GM12878 (cell line): ENCODE data around the gene POU2F1.

Experiments
- ETV6 ChIP-seq, 2 experiments: fragments of 450-650 bp in 1 of 2; IDR thresholded peaks in 1 of 2; conservative IDR thresholded peaks in 1 of 2; 2 replicates each; pipeline ENCODE4 v1.6.1; 2014; ENCODE audit warnings: antibody characterized with exemption in 1 of 2, borderline replicate concordance in 1 of 2, low read depth in 1 of 2, mild to moderate bottlenecking in 1 of 2, moderate library complexity in 1 of 2
- EZH2 ChIP-seq: IDR thresholded peaks from 2 replicates; pipeline ENCODE4 v1.6.1; 2012; ENCODE audit warnings: low read depth, mild to moderate bottlenecking, control low read depth, inconsistent platforms, low read length, borderline replicate concordance; ENCODE audit not compliant: control insufficient read depth
- HDAC2 ChIP-seq: fragments of 200-600 bp; sonication (generic); IDR thresholded peaks from 2 replicates; pipeline ENCODE4 v1.6.1; 2017
- JUNB ChIP-seq: IDR thresholded peaks from 2 replicates; pipeline ENCODE4 v1.6.1; 2016; ENCODE audit warnings: antibody characterized with exemption, mild to moderate bottlenecking
- JUND ChIP-seq: IDR thresholded peaks from 2 replicates; pipeline ENCODE4 v1.6.1; 2012; ENCODE audit warnings: low read depth, mild to moderate bottlenecking, low read length, improper control_type of control experiment, moderate library complexity
- KAT2A ChIP-seq: conservative IDR thresholded peaks from 2 replicates; pipeline ENCODE4 v1.6.1; 2011; ENCODE audit warnings: low read depth, low read length; ENCODE audit not compliant: control insufficient read depth
- MYC ChIP-seq: IDR thresholded peaks from 2 replicates; pipeline ENCODE4 v1.6.1; 2011; ENCODE audit warnings: mild to moderate bottlenecking, low read length, moderate library complexity, inconsistent platforms; ENCODE audit not compliant: insufficient read depth, insufficient replicate concordance, insufficient read length, severe bottlenecking
- POLR2A ChIP-seq: IDR thresholded peaks from 2 replicates; pipeline ENCODE4 v1.6.1; 2011; ENCODE audit warnings: low read depth, mild to moderate bottlenecking, low read length
- SMC3 ChIP-seq: IDR thresholded peaks from 2 replicates; pipeline ENCODE4 v1.6.1; 2011; ENCODE audit warnings: low read length, improper control_type of control experiment, borderline replicate concordance
- TF ChIP-seq, protein P1 (sequence below): fragments of 450-650 bp; IDR thresholded peaks from 2 replicates; pipeline ENCODE4 v1.6.1; 2017; ENCODE audit warnings: mild to moderate bottlenecking, moderate library complexity
- TF ChIP-seq, protein P2 (sequence below): IDR thresholded peaks from 2 replicates; pipeline ENCODE4 v1.6.1; 2011; ENCODE audit warnings: low read depth, low read length, improper control_type of control experiment, borderline replicate concordance
- TF ChIP-seq, protein P3 (sequence below), 3 experiments: IDR thresholded peaks in 2 of 3; conservative IDR thresholded peaks in 1 of 3; 2 replicates each; pipeline ENCODE4 v1.5.1; 2011; ENCODE audit warnings: low read depth in 3 of 3, low read length in 3 of 3, mild to moderate bottlenecking in 3 of 3, control low read depth in 2 of 3, moderate library complexity in 2 of 3, inconsistent platforms in 1 of 3, mixed read lengths in 1 of 3; ENCODE audit not compliant: control insufficient read depth in 2 of 3, insufficient read depth in 1 of 3; ENCODE audit errors: extremely low read depth in 1 of 3
- TF ChIP-seq, protein P4 (sequence below): IDR thresholded peaks from 2 replicates; pipeline ENCODE4 v1.6.1; 2011; ENCODE audit warnings: mild to moderate bottlenecking, low read depth, low read length, moderate library complexity; ENCODE audit not compliant: insufficient replicate concordance
- TF ChIP-seq, protein P5 (sequence below): IDR thresholded peaks from 2 replicates; pipeline ENCODE4 v1.6.1; 2011; ENCODE audit warnings: borderline replicate concordance, low read depth, mild to moderate bottlenecking, moderate library complexity, low read length; ENCODE audit not compliant: insufficient read depth, poor library complexity, severe bottlenecking

DNA sequence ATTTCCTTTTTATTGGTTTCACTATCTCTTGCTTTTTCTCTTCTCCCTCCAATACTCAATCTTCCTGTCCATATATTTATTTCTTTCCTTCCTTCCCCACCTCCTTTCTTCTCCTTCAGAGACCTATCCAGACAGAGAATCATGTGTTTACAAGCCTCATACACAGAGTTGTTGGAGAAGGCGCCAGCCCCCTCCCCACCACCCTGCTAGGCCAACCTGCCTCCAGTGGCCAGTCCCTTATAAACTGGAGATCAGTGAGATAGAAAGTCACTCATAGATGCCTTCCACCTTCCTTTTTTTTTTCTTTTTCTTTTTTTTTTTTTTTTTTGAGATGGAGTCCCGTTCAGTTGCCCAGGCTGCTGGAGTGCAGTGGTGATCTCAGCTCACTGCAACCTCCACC, 244.3 kb downstream of the POU2F1 start:
- TF ChIP-seq, protein P1, sequence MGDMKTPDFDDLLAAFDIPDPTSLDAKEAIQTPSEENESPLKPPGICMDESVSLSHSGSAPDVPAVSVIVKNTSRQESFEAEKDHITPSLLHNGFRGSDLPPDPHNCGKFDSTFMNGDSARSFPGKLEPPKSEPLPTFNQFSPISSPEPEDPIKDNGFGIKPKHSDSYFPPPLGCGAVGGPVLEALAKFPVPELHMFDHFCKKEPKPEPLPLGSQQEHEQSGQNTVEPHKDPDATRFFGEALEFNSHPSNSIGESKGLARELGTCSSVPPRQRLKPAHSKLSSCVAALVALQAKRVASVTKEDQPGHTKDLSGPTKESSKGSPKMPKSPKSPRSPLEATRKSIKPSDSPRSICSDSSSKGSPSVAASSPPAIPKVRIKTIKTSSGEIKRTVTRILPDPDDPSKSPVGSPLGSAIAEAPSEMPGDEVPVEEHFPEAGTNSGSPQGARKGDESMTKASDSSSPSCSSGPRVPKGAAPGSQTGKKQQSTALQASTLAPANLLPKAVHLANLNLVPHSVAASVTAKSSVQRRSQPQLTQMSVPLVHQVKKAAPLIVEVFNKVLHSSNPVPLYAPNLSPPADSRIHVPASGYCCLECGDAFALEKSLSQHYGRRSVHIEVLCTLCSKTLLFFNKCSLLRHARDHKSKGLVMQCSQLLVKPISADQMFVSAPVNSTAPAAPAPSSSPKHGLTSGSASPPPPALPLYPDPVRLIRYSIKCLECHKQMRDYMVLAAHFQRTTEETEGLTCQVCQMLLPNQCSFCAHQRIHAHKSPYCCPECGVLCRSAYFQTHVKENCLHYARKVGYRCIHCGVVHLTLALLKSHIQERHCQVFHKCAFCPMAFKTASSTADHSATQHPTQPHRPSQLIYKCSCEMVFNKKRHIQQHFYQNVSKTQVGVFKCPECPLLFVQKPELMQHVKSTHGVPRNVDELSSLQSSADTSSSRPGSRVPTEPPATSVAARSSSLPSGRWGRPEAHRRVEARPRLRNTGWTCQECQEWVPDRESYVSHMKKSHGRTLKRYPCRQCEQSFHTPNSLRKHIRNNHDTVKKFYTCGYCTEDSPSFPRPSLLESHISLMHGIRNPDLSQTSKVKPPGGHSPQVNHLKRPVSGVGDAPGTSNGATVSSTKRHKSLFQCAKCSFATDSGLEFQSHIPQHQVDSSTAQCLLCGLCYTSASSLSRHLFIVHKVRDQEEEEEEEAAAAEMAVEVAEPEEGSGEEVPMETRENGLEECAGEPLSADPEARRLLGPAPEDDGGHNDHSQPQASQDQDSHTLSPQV, result no peak
- TF ChIP-seq HDAC2 (no peak), ETV6 (conservative IDR thresholded peaks at IDR 0.05 in 1 of 2, IDR thresholded peaks at IDR 0.05 in 1 of 2; ENCODE audit: borderline replicate concordance in 1 of 2, low read depth in 1 of 2) (no peak), KAT2A (no peak), MYC (no peak), SMC3 (no peak), POLR2A (no peak), JUNB (no peak), JUND (no peak), EZH2 (no peak)
- TF ChIP-seq, protein P2, sequence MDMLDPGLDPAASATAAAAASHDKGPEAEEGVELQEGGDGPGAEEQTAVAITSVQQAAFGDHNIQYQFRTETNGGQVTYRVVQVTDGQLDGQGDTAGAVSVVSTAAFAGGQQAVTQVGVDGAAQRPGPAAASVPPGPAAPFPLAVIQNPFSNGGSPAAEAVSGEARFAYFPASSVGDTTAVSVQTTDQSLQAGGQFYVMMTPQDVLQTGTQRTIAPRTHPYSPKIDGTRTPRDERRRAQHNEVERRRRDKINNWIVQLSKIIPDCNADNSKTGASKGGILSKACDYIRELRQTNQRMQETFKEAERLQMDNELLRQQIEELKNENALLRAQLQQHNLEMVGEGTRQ, result no peak
- TF ChIP-seq, protein P3, sequence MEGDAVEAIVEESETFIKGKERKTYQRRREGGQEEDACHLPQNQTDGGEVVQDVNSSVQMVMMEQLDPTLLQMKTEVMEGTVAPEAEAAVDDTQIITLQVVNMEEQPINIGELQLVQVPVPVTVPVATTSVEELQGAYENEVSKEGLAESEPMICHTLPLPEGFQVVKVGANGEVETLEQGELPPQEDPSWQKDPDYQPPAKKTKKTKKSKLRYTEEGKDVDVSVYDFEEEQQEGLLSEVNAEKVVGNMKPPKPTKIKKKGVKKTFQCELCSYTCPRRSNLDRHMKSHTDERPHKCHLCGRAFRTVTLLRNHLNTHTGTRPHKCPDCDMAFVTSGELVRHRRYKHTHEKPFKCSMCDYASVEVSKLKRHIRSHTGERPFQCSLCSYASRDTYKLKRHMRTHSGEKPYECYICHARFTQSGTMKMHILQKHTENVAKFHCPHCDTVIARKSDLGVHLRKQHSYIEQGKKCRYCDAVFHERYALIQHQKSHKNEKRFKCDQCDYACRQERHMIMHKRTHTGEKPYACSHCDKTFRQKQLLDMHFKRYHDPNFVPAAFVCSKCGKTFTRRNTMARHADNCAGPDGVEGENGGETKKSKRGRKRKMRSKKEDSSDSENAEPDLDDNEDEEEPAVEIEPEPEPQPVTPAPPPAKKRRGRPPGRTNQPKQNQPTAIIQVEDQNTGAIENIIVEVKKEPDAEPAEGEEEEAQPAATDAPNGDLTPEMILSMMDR (IDR thresholded peaks at IDR 0.05 in 2 of 3, conservative IDR thresholded peaks at IDR 0.05 in 1 of 3; ENCODE audit: control insufficient read depth in 2 of 3, extremely low read depth in 1 of 3, insufficient read depth in 1 of 3, low read depth in 3 of 3, low read length in 3 of 3), result no peak
- TF ChIP-seq, protein P4, sequence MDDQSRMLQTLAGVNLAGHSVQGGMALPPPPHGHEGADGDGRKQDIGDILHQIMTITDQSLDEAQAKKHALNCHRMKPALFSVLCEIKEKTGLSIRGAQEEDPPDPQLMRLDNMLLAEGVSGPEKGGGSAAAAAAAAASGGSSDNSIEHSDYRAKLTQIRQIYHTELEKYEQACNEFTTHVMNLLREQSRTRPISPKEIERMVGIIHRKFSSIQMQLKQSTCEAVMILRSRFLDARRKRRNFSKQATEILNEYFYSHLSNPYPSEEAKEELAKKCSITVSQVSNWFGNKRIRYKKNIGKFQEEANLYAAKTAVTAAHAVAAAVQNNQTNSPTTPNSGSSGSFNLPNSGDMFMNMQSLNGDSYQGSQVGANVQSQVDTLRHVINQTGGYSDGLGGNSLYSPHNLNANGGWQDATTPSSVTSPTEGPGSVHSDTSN, result no peak
- TF ChIP-seq, protein P5, sequence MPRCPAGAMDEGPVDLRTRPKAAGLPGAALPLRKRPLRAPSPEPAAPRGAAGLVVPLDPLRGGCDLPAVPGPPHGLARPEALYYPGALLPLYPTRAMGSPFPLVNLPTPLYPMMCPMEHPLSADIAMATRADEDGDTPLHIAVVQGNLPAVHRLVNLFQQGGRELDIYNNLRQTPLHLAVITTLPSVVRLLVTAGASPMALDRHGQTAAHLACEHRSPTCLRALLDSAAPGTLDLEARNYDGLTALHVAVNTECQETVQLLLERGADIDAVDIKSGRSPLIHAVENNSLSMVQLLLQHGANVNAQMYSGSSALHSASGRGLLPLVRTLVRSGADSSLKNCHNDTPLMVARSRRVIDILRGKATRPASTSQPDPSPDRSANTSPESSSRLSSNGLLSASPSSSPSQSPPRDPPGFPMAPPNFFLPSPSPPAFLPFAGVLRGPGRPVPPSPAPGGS, result no peak
